Measurements from ENCODE around the gene FIS1.
"Not testable (repeated sequence)": the region's sequence is repeated elsewhere in the genome, so short reads cannot be mapped to it uniquely, and the experiment has no call there.

FIS1 gene

GRCh38 chr7:101232141-101232850 lies 12.6 kb downstream of the FIS1 start:
- DNase-seq = peak; percentile 62 to 79 (median 79)

GRCh38 chr7:101231644-101232043 lies 13.2 kb downstream of the FIS1 start:
- no peak for DNase-seq

- no peak for DNase-seq
Measured at GRCh38 chr7:101226721-101227120, 18.2 kb downstream of the FIS1 start.

GRCh38 chr7:101225650-101226049 lies 19.2 kb downstream of the FIS1 start:
- no peak for DNase-seq

GRCh38 chr7:101223528-101223927 lies 21.4 kb downstream of the FIS1 start:
- no peak for DNase-seq

- DNase-seq = no peak
Measured at GRCh38 chr7:101222275-101222830, 22.5 kb downstream of the FIS1 start.

GRCh38 chr7:101220295-101220694 lies 24.6 kb downstream of the FIS1 start:
- DNase-seq = no peak

- no peak for DNase-seq
Measured at GRCh38 chr7:101218236-101219125, 26.4 kb downstream of the FIS1 start.

GRCh38 chr7:101217388-101218235 lies 27.3 kb downstream of the FIS1 start, which contains the start of the genes PLOD3 and ZNHIT1:
Gene PLOD3 (minus strand): TSS chr7:101217581. CDS start chr7:101217274, 307 bp downstream.
Gene ZNHIT1 (plus strand): TSS chr7:101218165. CDS start chr7:101218196, 31 bp downstream.
- DNase-seq = peak; percentile 98 to 100 (median 100)

- peak in 2 of 3 experiments; percentile 51 to 75 for DNase-seq
Measured at GRCh38 chr7:101216860-101217387, 28.0 kb downstream of the FIS1 start.

GRCh38 chr7:101216001-101216859 lies 28.7 kb downstream of the FIS1 start:
- no peak for DNase-seq

- no peak for DNase-seq
Measured at GRCh38 chr7:101212014-101212413, 32.9 kb downstream of the FIS1 start.

GRCh38 chr7:101211501-101211900 lies 33.4 kb downstream of the FIS1 start:
- DNase-seq = no peak

GRCh38 chr7:101210143-101210542 lies 34.7 kb downstream of the FIS1 start:
- no peak for DNase-seq

GRCh38 chr7:101208794-101209193 lies 36.1 kb downstream of the FIS1 start:
- DNase-seq = no peak

- no peak for DNase-seq
Measured at GRCh38 chr7:101207459-101207858, 37.4 kb downstream of the FIS1 start.

GRCh38 chr7:101206665-101207042 lies 38.2 kb downstream of the FIS1 start:
- no peak for DNase-seq

- DNase-seq = no peak
Measured at GRCh38 chr7:101205901-101206664, 38.8 kb downstream of the FIS1 start.

- not testable (repeated sequence) for DNase-seq
Measured at GRCh38 chr7:101203740-101204738, 40.8 kb downstream of the FIS1 start.

Data from NCI-H1417 (cell line).